WTC11 (cell line): ENCODE results near the gene EIF3B. TPM values are rescaled to one million over a fixed set of nuclear protein-coding genes. Genes with fewer than 3 reads are reported as not detected.

Experiments used
- ATAC-seq: fragments of 200-7000 bp; cut with Tn5 transposase; 2 replicates; pipeline ENCODE4 v1.10.0; 2021; ENCODE audit warnings: mild to moderate bottlenecking, moderate library complexity
- CTCF ChIA-PET: fragments of 300-600 bp; sonication (Branson Sonifier 250); formaldehyde crosslinking; loops from one replicate; lab custom pipeline; 2021; ENCODE audit warnings: antibody characterized with exemption; lab: Charles Lee
- POLR2A ChIA-PET: fragments of 350-600 bp; sonication (Branson Sonifier 250); formaldehyde crosslinking; loops from one replicate; lab custom pipeline; 2021; ENCODE audit warnings: antibody characterized with exemption; lab: Charles Lee
- DNase-seq: peaks from one replicate; pipeline ENCODE4 v3.0.0; 2021; ENCODE audit warnings: low spot score
- H3K27ac Mint-ChIP-seq: 2 replicates; pipeline ENCODE4 v1.8.0; 2021; ENCODE audit warnings: mixed read lengths
- H3K27me3 Mint-ChIP-seq: 2 replicates; pipeline ENCODE4 v1.8.0; 2021; ENCODE audit warnings: low read depth, mild to moderate bottlenecking, moderate library complexity, mixed read lengths
- H3K36me3 Mint-ChIP-seq: 2 replicates; pipeline ENCODE4 v1.8.0; 2021; ENCODE audit warnings: mixed read lengths
- H3K4me1 Mint-ChIP-seq: 2 replicates; pipeline ENCODE4 v1.8.0; 2022; ENCODE audit warnings: mixed read lengths
- H3K4me3 Mint-ChIP-seq: 2 replicates; pipeline ENCODE4 v1.8.0; 2021; ENCODE audit warnings: mild to moderate bottlenecking, moderate library complexity, mixed read lengths
- H3K9me3 Mint-ChIP-seq: 2 replicates; pipeline ENCODE4 v1.8.0; 2021; ENCODE audit warnings: mixed read lengths
- CBFB ChIP-seq: sonication (generic); formaldehyde crosslinking; IDR thresholded peaks from 2 replicates; pipeline ENCODE4 v1.8.1; 2022; ENCODE audit warnings: mild to moderate bottlenecking, low read depth, missing genetic modification reagents
- CDX4 ChIP-seq: fragments of 250-450 bp; sonication (Bioruptor Pico); IDR thresholded peaks from 2 replicates; pipeline ENCODE4 v1.9.0; 2021; ENCODE audit warnings: moderate library complexity, mild to moderate bottlenecking, inconsistent platforms, borderline replicate concordance
- CREB1 ChIP-seq: sonication (generic); formaldehyde crosslinking; IDR thresholded peaks from 2 replicates; pipeline ENCODE4 v1.8.0; 2023; ENCODE audit warnings: mild to moderate bottlenecking, missing genetic modification reagents
- E2F5 ChIP-seq: sonication (generic); formaldehyde crosslinking; IDR thresholded peaks from 2 replicates; pipeline ENCODE4 v1.8.1; 2022; ENCODE audit warnings: mild to moderate bottlenecking, moderate library complexity, missing genetic modification reagents
- ERG ChIP-seq: fragments of 250-450 bp; sonication (Bioruptor Pico); IDR thresholded peaks from 2 replicates; pipeline ENCODE4 v1.8.0; 2021; ENCODE audit warnings: mild to moderate bottlenecking
- FOXJ3 ChIP-seq: sonication (generic); formaldehyde crosslinking; IDR thresholded peaks from 2 replicates; pipeline ENCODE4 v1.9.0; 2021; ENCODE audit warnings: missing genetic modification reagents, mild to moderate bottlenecking, borderline replicate concordance
- FOXK1 ChIP-seq: sonication (generic); formaldehyde crosslinking; IDR thresholded peaks from 2 replicates; pipeline ENCODE4 v1.8.0; 2022; ENCODE audit warnings: mild to moderate bottlenecking, moderate library complexity, missing genetic modification reagents
- GABPB1 ChIP-seq: sonication (generic); formaldehyde crosslinking; IDR thresholded peaks from 2 replicates; pipeline ENCODE4 v1.8.1; 2023; ENCODE audit warnings: mild to moderate bottlenecking, missing genetic modification reagents
- GRHL2 ChIP-seq: fragments of 250-450 bp; sonication (Bioruptor Pico); IDR thresholded peaks from 2 replicates; pipeline ENCODE4 v1.8.0; 2022; ENCODE audit warnings: mild to moderate bottlenecking, moderate library complexity; ENCODE audit not compliant: insufficient replicate concordance, severe bottlenecking
- HMGA2 ChIP-seq: fragments of 250-450 bp; sonication (Bioruptor Pico); IDR thresholded peaks from 2 replicates; pipeline ENCODE4 v1.4.0; 2021; ENCODE audit warnings: mild to moderate bottlenecking, moderate library complexity
- JUN ChIP-seq: sonication (generic); formaldehyde crosslinking; IDR thresholded peaks from 2 replicates; pipeline ENCODE4 v1.8.0; 2023; ENCODE audit warnings: mild to moderate bottlenecking, missing genetic modification reagents
- MLX ChIP-seq: sonication (generic); formaldehyde crosslinking; IDR thresholded peaks from 2 replicates; pipeline ENCODE4 v1.8.1; 2023; ENCODE audit warnings: mild to moderate bottlenecking, missing genetic modification reagents, moderate library complexity
- MYBL2 ChIP-seq: sonication (generic); formaldehyde crosslinking; IDR thresholded peaks from 2 replicates; pipeline ENCODE4 v1.8.1; 2023; ENCODE audit warnings: mild to moderate bottlenecking, moderate library complexity, missing genetic modification reagents
- PRDM15 ChIP-seq: sonication (generic); formaldehyde crosslinking; IDR thresholded peaks from 2 replicates; pipeline ENCODE4 v1.8.0; 2022; ENCODE audit warnings: missing genetic modification reagents
- PRRX2 ChIP-seq: fragments of 250-450 bp; sonication (Bioruptor Pico); IDR thresholded peaks from 2 replicates; pipeline ENCODE4 v1.8.0; 2021; ENCODE audit warnings: mild to moderate bottlenecking
- TEAD1 ChIP-seq: sonication (generic); formaldehyde crosslinking; IDR thresholded peaks from 2 replicates; pipeline ENCODE4 v1.8.0; 2022; ENCODE audit warnings: mild to moderate bottlenecking, missing genetic modification reagents
- TEAD4 ChIP-seq: sonication (generic); formaldehyde crosslinking; IDR thresholded peaks from 2 replicates; pipeline ENCODE4 v1.8.0; 2022; ENCODE audit warnings: mild to moderate bottlenecking, missing genetic modification reagents
- USF2 ChIP-seq: sonication (generic); formaldehyde crosslinking; IDR thresholded peaks from 2 replicates; pipeline ENCODE4 v1.8.1; 2023; ENCODE audit warnings: mild to moderate bottlenecking, missing genetic modification reagents, moderate library complexity
- ZBTB43 ChIP-seq: sonication (generic); formaldehyde crosslinking; IDR thresholded peaks from 2 replicates; pipeline ENCODE4 v1.8.1; 2023; ENCODE audit warnings: mild to moderate bottlenecking, missing genetic modification reagents
- ZNF396 ChIP-seq: fragments of 250-450 bp; sonication (Bioruptor Pico); IDR thresholded peaks from 2 replicates; pipeline ENCODE4 v1.8.0; 2021; ENCODE audit warnings: mild to moderate bottlenecking, moderate library complexity, borderline replicate concordance
- ZNF671 ChIP-seq: fragments of 250-450 bp; sonication (Bioruptor Pico); IDR thresholded peaks from 2 replicates; pipeline ENCODE4 v1.8.0; 2021; ENCODE audit warnings: mild to moderate bottlenecking
- ZSCAN18 ChIP-seq: fragments of 250-450 bp; sonication (Bioruptor Pico); IDR thresholded peaks from 2 replicates; pipeline ENCODE4 v2.1.2; 2022; ENCODE audit warnings: mild to moderate bottlenecking, moderate library complexity
- total RNA-seq: library from RNA; stranded (reverse); gene quantifications from 3 replicates; pipeline ENCODE4 v1.2.3, GENCODE V29; 2021

Gene EIF3B
- total RNA-seq, 1 experiment from 2014 or later, result 361 TPM

GRCh38 chr7:2403014-2403717 lies 48.5 kb downstream of the EIF3B start, which contains the start of gene CHST12 (continued):
- 0 out of 2 replicates have a peak, but pooled peaks have one; percentile 31 for TF ChIP-seq E2F5
- no peak for TF ChIP-seq MYBL2 (CRISPR knock-in tag)
- no peak for TF ChIP-seq GABPB1
- TF ChIP-seq ZSCAN18 (CRISPR knock-in tag), result 0 out of 2 replicates have a peak, but pooled peaks have one; percentile 14
- TF ChIP-seq CREB1, result no peak
- no peak for TF ChIP-seq ZBTB43 (CRISPR knock-in tag)
- no peak for TF ChIP-seq ERG
- TF ChIP-seq FOXK1 (CRISPR knock-in tag), result peak; percentile 98
- peak; percentile 43 for TF ChIP-seq USF2
- TF ChIP-seq ZNF671 (CRISPR knock-in tag), result 0 out of 2 replicates have a peak, but pooled peaks have one; percentile 12
- TF ChIP-seq CBFB (CRISPR knock-in tag), result 0 out of 2 replicates have a peak, but pooled peaks have one; percentile 56
- 0 out of 2 replicates have a peak, but pooled peaks have one; percentile 47 for TF ChIP-seq PRRX2 (CRISPR knock-in tag)
- no peak for TF ChIP-seq FOXJ3 (CRISPR knock-in tag)

GRCh38 chr7:2403718-2404648 lies 49.4 kb downstream of the EIF3B start:
- H3K27ac Mint-ChIP-seq, result no peak overlapping the region
- DNase-seq (peak; percentile 58), ATAC-seq (peak; percentile 45)
- ChIA-PET POLR2A (no interaction called here), CTCF (interaction anchor here (0.8 to 3.1 kb wide), 4 partner anchors 20 to 306 kb away, joined by 3 to 15 read pairs (median 5); no protein-coding TSS in a partner anchor)
- H3K4me1 Mint-ChIP-seq, result peaks cover 36% of the 10 kb centered on the region
- no peaks in the 10 kb centered on the region for H3K9me3 Mint-ChIP-seq
- H3K27me3 Mint-ChIP-seq, result no peaks in the 10 kb centered on the region
- H3K4me3 Mint-ChIP-seq, result peak overlapping the region; percentile 76
- H3K36me3 Mint-ChIP-seq, result no peaks in the 10 kb centered on the region
- no peak for TF ChIP-seq PRRX2 (CRISPR knock-in tag)
- no peak for TF ChIP-seq TEAD4 (CRISPR knock-in tag)
- TF ChIP-seq GRHL2 (CRISPR knock-in tag), result no peak
- no peak for TF ChIP-seq JUN (CRISPR knock-in tag)
- no peak for TF ChIP-seq MLX (CRISPR knock-in tag)
- TF ChIP-seq HMGA2 (CRISPR knock-in tag), result no peak
- no peak for TF ChIP-seq ZNF396 (CRISPR knock-in tag)
- TF ChIP-seq CDX4 (CRISPR knock-in tag), result no peak
- TF ChIP-seq TEAD1 (CRISPR knock-in tag), result no peak
- no peak for TF ChIP-seq GABPB1
- TF ChIP-seq PRDM15 (CRISPR knock-in tag), result peak; percentile 30; the same call in 1 of the 2 replicates
